Measurements from ENCODE around the gene SLX1A. TPM values are rescaled to one million over a fixed set of nuclear protein-coding genes. Genes with fewer than 3 reads are reported as not detected.
"Not testable (repeated sequence)": the region's sequence is repeated elsewhere in the genome, so short reads cannot be mapped to it uniquely, and the experiment has no call there.

The SLX1A gene
- polyA plus RNA-seq, 1 experiment: 3.8 TPM

DNA sequence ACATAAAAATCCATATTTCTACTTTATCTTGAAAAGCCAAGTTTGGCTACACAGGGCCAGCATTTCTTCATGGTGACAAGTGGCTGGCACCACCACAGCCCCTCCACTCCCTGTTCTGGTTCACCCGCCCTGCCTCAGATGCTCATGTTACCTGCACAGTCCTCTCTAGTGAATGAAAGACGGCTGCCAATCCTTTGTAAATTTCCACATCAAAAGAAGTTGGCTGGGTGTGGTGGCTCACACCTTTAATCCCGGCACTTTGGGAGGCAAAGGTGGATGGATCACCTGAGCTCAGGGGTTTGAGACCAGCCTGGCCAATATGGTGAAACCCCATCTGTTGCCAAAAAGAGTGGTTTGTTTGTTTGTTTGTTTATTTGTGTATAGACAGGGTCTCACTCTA lies 30.1 kb upstream of the SLX1A start:
- TF ChIP-seq, protein P1, sequence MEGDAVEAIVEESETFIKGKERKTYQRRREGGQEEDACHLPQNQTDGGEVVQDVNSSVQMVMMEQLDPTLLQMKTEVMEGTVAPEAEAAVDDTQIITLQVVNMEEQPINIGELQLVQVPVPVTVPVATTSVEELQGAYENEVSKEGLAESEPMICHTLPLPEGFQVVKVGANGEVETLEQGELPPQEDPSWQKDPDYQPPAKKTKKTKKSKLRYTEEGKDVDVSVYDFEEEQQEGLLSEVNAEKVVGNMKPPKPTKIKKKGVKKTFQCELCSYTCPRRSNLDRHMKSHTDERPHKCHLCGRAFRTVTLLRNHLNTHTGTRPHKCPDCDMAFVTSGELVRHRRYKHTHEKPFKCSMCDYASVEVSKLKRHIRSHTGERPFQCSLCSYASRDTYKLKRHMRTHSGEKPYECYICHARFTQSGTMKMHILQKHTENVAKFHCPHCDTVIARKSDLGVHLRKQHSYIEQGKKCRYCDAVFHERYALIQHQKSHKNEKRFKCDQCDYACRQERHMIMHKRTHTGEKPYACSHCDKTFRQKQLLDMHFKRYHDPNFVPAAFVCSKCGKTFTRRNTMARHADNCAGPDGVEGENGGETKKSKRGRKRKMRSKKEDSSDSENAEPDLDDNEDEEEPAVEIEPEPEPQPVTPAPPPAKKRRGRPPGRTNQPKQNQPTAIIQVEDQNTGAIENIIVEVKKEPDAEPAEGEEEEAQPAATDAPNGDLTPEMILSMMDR (IDR thresholded peaks at IDR 0.05; ENCODE audit: low read depth, low read length): no peak
- Histone ChIP-seq H3K4me3 (ENCODE audit: low read depth, low read length) (no peak overlapping the region), H3K27me3 (ENCODE audit: control insufficient read depth, insufficient read depth, low read length) (peaks cover 3% of the 10 kb centered on the region), H3K27ac (ENCODE audit: low read depth, low read length) (no peak overlapping the region), H3K9me3 (ENCODE audit: control insufficient read depth, insufficient read depth, low read length) (no peaks in the 10 kb centered on the region; the same call in 1 of the 2 replicates)
- no peak for DNase-seq (ENCODE audit: low read depth, low spot score)
- ChIA-PET POLR2A (interaction anchor here (0.7 kb wide), 1 partner anchor 11 kb away, joined by 3 read pairs; no protein-coding TSS in a partner anchor), CTCF (no interaction called here)

DNA sequence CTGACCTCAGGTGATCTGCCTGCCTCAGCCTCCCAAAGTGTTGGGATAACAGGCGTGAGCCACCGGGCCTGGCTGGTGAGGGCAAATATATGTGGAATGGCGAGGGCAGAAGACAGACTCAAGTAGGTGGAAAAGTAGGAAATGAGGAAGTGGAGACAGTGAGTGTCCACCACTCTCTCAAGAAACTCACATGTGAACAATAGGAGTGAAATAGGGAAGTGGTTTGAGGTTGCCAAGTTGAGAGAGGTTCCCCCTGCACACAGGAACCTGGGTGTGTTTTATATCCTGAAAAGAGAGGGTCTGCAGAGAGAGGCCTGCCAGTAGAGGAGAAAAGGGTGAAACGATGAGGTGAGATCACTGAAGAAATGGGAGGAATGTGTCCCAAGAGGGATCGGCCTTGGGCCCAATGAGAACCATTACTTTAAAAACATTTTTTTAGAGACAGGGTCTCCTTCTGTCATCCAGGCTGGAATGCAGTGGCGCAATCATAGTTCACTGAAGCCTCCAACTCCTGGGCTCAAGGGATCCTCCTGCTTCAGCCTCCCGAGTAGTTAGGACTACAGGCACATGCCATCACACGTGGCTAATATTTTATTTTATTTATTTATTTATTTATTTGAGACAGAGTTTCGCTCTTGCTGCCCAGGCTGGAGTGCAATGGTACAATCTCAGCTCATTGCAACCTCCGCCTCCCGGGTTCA lies 27.3 kb upstream of the SLX1A start:
- POLR2A ChIA-PET: interaction anchor here (0.7 kb wide), 1 partner anchor 724 kb away, joined by 3 read pairs; no protein-coding TSS in a partner anchor
- Histone ChIP-seq H3K27me3 (ENCODE audit: control insufficient read depth, insufficient read depth, low read length) (peaks cover 3% of the 10 kb centered on the region), H3K4me3 (ENCODE audit: low read depth, low read length) (no peak overlapping the region), H3K27ac (ENCODE audit: low read depth, low read length) (no peak overlapping the region), H3K9me3 (ENCODE audit: control insufficient read depth, insufficient read depth, low read length) (no peaks in the 10 kb centered on the region)
- TF ChIP-seq, protein P1 (IDR thresholded peaks at IDR 0.05; ENCODE audit: low read depth, low read length): no peak
- CTCF ChIA-PET: no interaction called here
- DNase-seq (ENCODE audit: low read depth, low spot score): no peak

DNA sequence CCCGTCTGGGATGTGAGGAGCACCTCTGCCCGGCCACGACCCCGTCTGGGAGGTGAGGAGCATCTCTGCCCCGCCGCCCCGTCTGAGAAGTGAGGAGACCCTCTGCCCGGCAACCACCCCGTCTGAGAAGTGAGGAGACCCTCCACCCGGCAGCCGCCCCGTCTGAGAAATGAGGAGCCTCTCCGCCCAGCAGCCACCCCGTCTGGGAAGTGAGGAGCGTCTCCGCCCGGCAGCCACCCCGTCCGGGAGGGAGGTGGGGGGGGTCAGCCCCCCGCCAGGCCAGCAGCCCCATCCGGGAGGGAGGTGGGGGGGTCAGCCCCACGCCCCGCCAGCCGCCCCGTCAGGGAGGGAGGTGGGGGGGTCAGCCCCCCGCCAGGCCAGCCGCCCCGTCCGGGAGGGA lies 24.9 kb upstream of the SLX1A start:
- H3K27me3 ChIP-seq (ENCODE audit: control insufficient read depth, insufficient read depth, low read length); CTCF ChIA-PET; POLR2A ChIA-PET; DNase-seq (ENCODE audit: low read depth, low spot score); H3K9me3 ChIP-seq (ENCODE audit: control insufficient read depth, insufficient read depth, low read length); H3K27ac ChIP-seq (ENCODE audit: low read depth, low read length); H3K4me3 ChIP-seq (ENCODE audit: low read depth, low read length): not testable (repeated sequence)

DNA sequence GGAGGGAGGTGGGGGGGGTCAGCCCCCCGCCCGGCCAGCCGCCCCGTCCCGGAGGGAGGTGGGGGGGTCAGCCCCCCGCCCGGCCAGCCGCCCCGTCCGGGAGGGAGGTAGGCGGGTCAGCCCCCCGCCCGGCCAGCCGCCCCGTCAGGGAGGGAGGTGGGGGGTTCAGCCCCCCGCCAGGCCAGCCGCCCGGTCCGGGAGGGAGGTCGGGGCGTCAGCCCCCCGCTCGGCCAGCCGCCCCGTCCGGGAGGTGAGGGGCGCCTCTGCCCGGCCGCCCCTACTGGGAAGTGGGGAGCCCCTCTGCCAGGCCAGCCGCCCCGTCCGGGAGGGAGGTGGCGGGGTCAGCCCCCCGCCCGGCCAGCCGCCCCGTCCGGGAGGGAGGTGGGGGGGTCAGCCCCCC lies 24.3 kb upstream of the SLX1A start:
- H3K27me3 ChIP-seq (ENCODE audit: control insufficient read depth, insufficient read depth, low read length); DNase-seq (ENCODE audit: low read depth, low spot score); H3K27ac ChIP-seq (ENCODE audit: low read depth, low read length); POLR2A ChIA-PET; CTCF ChIA-PET; H3K9me3 ChIP-seq (ENCODE audit: control insufficient read depth, insufficient read depth, low read length); H3K4me3 ChIP-seq (ENCODE audit: low read depth, low read length): not testable (repeated sequence)

DNA sequence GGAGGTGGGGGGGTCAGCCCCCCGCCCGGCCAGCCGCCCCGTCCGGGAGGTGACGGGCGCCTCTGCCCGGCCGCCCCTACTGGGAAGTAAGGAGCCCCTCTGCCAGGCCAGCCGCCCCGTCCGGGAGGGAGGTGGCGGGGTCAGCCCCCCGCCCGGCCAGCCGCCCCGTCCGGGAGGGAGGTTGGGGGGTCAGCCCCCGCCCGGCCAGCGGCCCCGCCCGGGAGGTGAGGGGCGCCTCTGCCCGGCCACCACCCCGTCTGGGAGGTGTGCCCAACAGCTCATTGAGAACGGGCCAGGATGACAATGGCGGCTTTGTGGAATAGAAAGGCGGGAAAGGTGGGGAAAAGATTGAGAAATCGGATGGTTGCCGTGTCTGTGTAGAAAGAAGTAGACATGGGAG lies 23.5 kb upstream of the SLX1A start:
- H3K9me3 ChIP-seq (ENCODE audit: control insufficient read depth, insufficient read depth, low read length); POLR2A ChIA-PET; H3K4me3 ChIP-seq (ENCODE audit: low read depth, low read length); DNase-seq (ENCODE audit: low read depth, low spot score); H3K27ac ChIP-seq (ENCODE audit: low read depth, low read length); H3K27me3 ChIP-seq (ENCODE audit: control insufficient read depth, insufficient read depth, low read length); CTCF ChIA-PET: not testable (repeated sequence)

DNA sequence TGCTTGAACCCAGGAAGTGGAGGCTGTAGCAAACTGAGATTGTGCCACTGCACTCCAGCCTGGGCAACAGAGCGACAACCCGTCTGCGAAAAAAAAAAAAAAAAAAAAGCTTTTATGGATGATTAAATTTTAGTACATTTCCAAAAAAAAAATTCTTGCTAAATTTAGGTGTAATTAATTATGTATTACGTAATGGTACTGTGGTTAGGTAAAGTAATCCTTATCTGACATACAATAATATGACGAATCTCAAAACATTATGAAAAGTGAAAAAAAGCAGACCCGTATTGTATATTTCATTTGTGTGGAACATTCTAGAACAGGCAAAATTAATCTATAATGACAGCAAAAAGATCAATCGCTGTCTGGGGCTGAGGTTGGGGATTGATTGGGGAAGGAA lies 20.6 kb upstream of the SLX1A start:
- no peak for DNase-seq (ENCODE audit: low read depth, low spot score)
- TF ChIP-seq, protein P1 (IDR thresholded peaks at IDR 0.05; ENCODE audit: low read depth, low read length): no peak
- Histone ChIP-seq H3K27ac (ENCODE audit: low read depth, low read length) (no peak overlapping the region), H3K27me3 (ENCODE audit: control insufficient read depth, insufficient read depth, low read length) (no peaks in the 10 kb centered on the region), H3K9me3 (ENCODE audit: control insufficient read depth, insufficient read depth, low read length) (no peaks in the 10 kb centered on the region), H3K4me3 (ENCODE audit: low read depth, low read length) (no peak overlapping the region)
- CTCF ChIA-PET: interaction anchor here (0.6 to 0.7 kb wide), 2 partner anchors 61 to 191 kb away, joined by 3 read pairs; no protein-coding TSS in a partner anchor
- POLR2A ChIA-PET: interaction anchor here (0.6 to 0.7 kb wide), 2 partner anchors 14 to 454 kb away, joined by 3 to 6 read pairs; no protein-coding TSS in a partner anchor

DNA sequence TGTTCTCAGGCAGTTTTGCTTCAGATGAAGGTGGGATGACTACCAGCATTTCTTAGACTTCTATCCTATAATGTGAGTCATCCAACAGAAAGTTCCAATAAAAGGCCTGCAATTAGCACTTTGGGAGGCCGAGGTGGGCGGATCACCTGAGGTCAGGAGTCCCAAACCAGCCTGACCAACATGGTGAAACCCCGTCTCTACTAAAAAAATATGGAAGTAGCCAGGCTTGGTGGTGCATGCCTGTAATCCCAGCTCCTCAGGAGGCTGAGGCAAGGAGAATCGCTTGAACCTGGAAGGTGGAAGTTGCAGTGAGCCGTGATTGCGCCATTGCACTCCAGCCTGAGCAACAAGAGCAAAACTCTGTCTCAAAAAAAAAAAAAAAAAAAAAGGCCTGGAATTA lies 16.8 kb upstream of the SLX1A start:
- POLR2A ChIA-PET; DNase-seq (ENCODE audit: low read depth, low spot score); H3K27me3 ChIP-seq (ENCODE audit: control insufficient read depth, insufficient read depth, low read length); H3K4me3 ChIP-seq (ENCODE audit: low read depth, low read length); H3K27ac ChIP-seq (ENCODE audit: low read depth, low read length); CTCF ChIA-PET; H3K9me3 ChIP-seq (ENCODE audit: control insufficient read depth, insufficient read depth, low read length): not testable (repeated sequence)
